ENCODE data around the gene NLRC5.

The NLRC5 gene

DNA sequence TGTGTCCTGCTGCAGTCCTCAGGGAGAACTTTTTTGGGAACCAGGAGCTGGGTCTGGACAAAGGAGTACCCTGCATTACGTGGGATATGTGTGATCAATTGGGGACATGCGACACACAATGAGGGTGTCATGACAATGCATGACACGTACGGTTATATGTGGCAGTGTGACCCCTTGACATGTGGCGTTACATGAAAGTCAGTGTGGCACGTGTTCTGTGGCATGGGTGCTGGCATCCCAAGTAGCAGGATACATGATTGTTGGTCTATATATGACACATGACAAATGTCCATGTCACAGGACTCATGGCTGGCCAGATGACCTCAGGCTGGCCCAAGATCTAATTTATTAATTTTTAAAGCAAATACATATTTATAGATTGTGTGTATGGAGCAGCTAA, 93.3 kb downstream of the NLRC5 start:
- H3K23ac ChIP-seq (ENCODE audit: low read depth, low read length, poor library complexity): no peak overlapping the region
- WGBS, 2 donors (ENCODE audit: extremely low coverage in 2 of 2, insufficient read length in 2 of 2, insufficient replicate concordance in 1 of 2): no CpG with 5 or more reads among the region's 6 CpGs
- H4K91ac ChIP-seq (ENCODE audit: low read depth, low read length, poor library complexity): no peak overlapping the region
- H3K18ac ChIP-seq (ENCODE audit: low read length): no peak overlapping the region
- H3K9ac ChIP-seq (ENCODE audit: low read depth, low read length, poor library complexity): no peak overlapping the region
- no peak overlapping the region for H2BK15ac ChIP-seq (ENCODE audit: low read length)
- H3K36me3 ChIP-seq (replicated peaks in 1 of 2; ENCODE audit: control insufficient read depth in 2 of 2, insufficient read depth in 2 of 2, low read length in 2 of 2): no peaks in the 10 kb centered on the region
- H4K8ac ChIP-seq (ENCODE audit: low read depth, low read length): no peak overlapping the region
- H2BK5ac ChIP-seq (ENCODE audit: low read length): no peak overlapping the region
- H2BK120ac ChIP-seq (ENCODE audit: low read depth, low read length): no peak overlapping the region
- H2AFZ ChIP-seq (ENCODE audit: low read length): no peak overlapping the region
- no peak overlapping the region for H2AK5ac ChIP-seq (ENCODE audit: low read depth, low read length)
- H3K14ac ChIP-seq (ENCODE audit: low read length): no peak overlapping the region
- DNase-seq (ENCODE audit: low spot score): no peak
- H3K27me3 ChIP-seq (ENCODE audit: control insufficient read depth in 3 of 3, insufficient read depth in 3 of 3, low read depth in 1 of 3, low read length in 3 of 3): peaks cover 0 to 35% (median 0%) of the 10 kb centered on the region in 3 experiments
- H2BK12ac ChIP-seq (ENCODE audit: low read length): no peak overlapping the region
- peaks cover 0 to 5% of the 10 kb centered on the region in 2 donors for H3K4me1 ChIP-seq (ENCODE audit: control insufficient read depth in 2 of 2, insufficient read depth in 1 of 2, low read depth in 1 of 2, low read length in 2 of 2)
- H3K27ac ChIP-seq (replicated peaks; ENCODE audit: low read length): no peak overlapping the region
- H3K79me1 ChIP-seq (ENCODE audit: low read depth, low read length): no peaks in the 10 kb centered on the region
- no peak overlapping the region for H3K4ac ChIP-seq (ENCODE audit: low read length)
- no peak overlapping the region for H3K4me2 ChIP-seq (ENCODE audit: insufficient read depth, low read length, poor library complexity, severe bottlenecking)
- no peaks in the 10 kb centered on the region for H3K9me3 ChIP-seq (replicated peaks in 1 of 2; ENCODE audit: control insufficient read depth in 2 of 2, insufficient read depth in 1 of 2, low read depth in 1 of 2, low read length in 2 of 2)
- no peak overlapping the region for H3K4me3 ChIP-seq (ENCODE audit: low read length in 2 of 2)

DNA sequence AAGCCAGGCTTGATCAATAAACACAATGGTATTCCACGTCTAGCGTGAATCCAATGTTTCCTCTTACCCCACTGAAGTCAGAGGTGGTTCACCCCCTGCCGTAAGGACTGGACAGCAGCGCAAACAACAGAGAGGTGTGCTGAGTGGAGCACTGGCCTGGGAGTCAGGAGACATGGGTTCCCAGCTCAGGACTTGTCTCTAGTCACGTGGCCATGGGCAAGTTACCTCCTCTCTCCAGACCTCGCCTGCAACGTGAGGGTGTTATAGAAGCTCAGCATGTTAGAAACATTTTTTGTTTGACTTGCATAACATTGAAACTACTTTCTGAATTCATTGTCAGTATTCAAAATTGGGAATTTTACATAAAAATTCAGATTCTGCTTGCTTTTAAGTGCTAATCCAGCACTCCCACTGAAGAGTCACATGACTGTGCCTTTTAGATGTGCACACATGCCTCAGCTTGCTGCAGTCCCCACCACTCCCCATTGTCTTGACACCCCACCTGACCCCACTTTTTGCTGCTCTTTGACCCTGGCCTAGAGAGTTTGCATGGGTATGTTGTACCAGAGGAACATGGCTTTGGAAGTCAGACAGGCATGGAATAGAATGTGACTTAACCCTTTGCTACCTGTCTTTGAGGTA, 94.2 kb downstream of the NLRC5 start:
- H3K14ac ChIP-seq (ENCODE audit: low read length): no peak overlapping the region

DNA sequence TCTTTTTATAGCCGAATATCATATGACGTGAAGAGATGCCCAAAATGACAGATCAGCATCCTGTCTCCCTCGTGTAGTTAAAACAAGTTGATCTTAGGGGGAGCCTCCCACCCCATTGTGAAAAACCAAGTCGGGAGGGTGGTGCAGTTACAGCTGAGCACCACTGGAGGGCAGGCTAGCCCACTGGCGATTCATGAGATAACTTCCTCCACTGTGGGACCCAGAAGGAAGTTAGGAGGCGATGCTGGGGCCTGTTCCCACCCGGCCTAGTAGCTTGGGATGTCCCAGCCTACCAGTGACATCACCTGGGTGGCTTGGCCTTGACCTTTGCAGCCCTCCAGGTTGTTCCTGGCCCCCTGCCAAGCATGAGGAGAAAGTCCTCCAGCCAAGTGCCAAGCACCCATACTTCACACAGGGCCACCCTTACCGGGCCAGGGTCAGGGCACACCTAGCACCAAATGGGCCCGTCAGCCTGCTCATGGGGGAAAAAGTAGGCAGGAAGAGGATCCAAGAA, 95.0 kb downstream of the NLRC5 start:
- Histone ChIP-seq H2AFZ (ENCODE audit: low read length) (peak overlapping the region; percentile 77), H2AK5ac (ENCODE audit: low read depth, low read length) (peak overlapping the region; percentile 34), H4K91ac (ENCODE audit: low read depth, low read length, poor library complexity) (no peak overlapping the region), H2BK12ac (ENCODE audit: low read length) (no peak overlapping the region), H3K27ac (replicated peaks; ENCODE audit: low read length) (no peak overlapping the region), H2BK120ac (ENCODE audit: low read depth, low read length) (no peak overlapping the region), H2BK15ac (ENCODE audit: low read length) (peak overlapping the region; percentile 64), H3K9ac (ENCODE audit: low read depth, low read length, poor library complexity) (no peak overlapping the region), H3K4me1 (ENCODE audit: control insufficient read depth in 2 of 2, insufficient read depth in 1 of 2, low read depth in 1 of 2, low read length in 2 of 2) (peaks cover 0 to 5% of the 10 kb centered on the region in 2 donors), H4K8ac (ENCODE audit: low read depth, low read length) (no peak overlapping the region), H3K23ac (ENCODE audit: low read depth, low read length, poor library complexity) (no peak overlapping the region), H2BK5ac (ENCODE audit: low read length) (no peak overlapping the region), H3K36me3 (replicated peaks in 1 of 2; ENCODE audit: control insufficient read depth in 2 of 2, insufficient read depth in 2 of 2, low read length in 2 of 2) (no peaks in the 10 kb centered on the region), H3K14ac (ENCODE audit: low read length) (no peak overlapping the region), H3K9me3 (replicated peaks in 1 of 2; ENCODE audit: control insufficient read depth in 2 of 2, insufficient read depth in 1 of 2, low read depth in 1 of 2, low read length in 2 of 2) (no peaks in the 10 kb centered on the region), H3K27me3 (ENCODE audit: control insufficient read depth in 3 of 3, insufficient read depth in 3 of 3, low read depth in 1 of 3, low read length in 3 of 3) (peaks cover 0 to 22% (median 0%) of the 10 kb centered on the region in 3 experiments), H3K4me3 (ENCODE audit: low read length in 2 of 2) (no peak overlapping the region), H3K18ac (ENCODE audit: low read length) (peak overlapping the region; percentile 39), H3K4me2 (ENCODE audit: insufficient read depth, low read length, poor library complexity, severe bottlenecking) (peak overlapping the region; percentile 26), H3K79me1 (ENCODE audit: low read depth, low read length) (no peaks in the 10 kb centered on the region), H3K4ac (ENCODE audit: low read length) (no peak overlapping the region)
- no CpG with 5 or more reads among the region's 9 CpGs for WGBS, 2 donors (ENCODE audit: extremely low coverage in 2 of 2, insufficient read length in 2 of 2, insufficient replicate concordance in 1 of 2)
- DNase-seq (ENCODE audit: low spot score): peak; percentile 76

More for the DNA sequence above, 94.2 kb downstream of the NLRC5 start:
- Histone ChIP-seq H3K4me2 (ENCODE audit: insufficient read depth, low read length, poor library complexity, severe bottlenecking) (peak overlapping the region; percentile 26), H3K4me1 (ENCODE audit: control insufficient read depth in 2 of 2, insufficient read depth in 1 of 2, low read depth in 1 of 2, low read length in 2 of 2) (peaks cover 0 to 5% of the 10 kb centered on the region in 2 donors), H3K9ac (ENCODE audit: low read depth, low read length, poor library complexity) (peak overlapping the region; percentile 2), H2BK120ac (ENCODE audit: low read depth, low read length) (no peak overlapping the region), H4K8ac (ENCODE audit: low read depth, low read length) (no peak overlapping the region), H3K79me1 (ENCODE audit: low read depth, low read length) (no peaks in the 10 kb centered on the region), H2BK12ac (ENCODE audit: low read length) (no peak overlapping the region), H2AK5ac (ENCODE audit: low read depth, low read length) (peak overlapping the region; percentile 76), H3K18ac (ENCODE audit: low read length) (peak overlapping the region; percentile 72), H3K4ac (ENCODE audit: low read length) (no peak overlapping the region), H3K23ac (ENCODE audit: low read depth, low read length, poor library complexity) (no peak overlapping the region), H3K27ac (replicated peaks; ENCODE audit: low read length) (no peak overlapping the region), H2AFZ (ENCODE audit: low read length) (peak overlapping the region; percentile 77), H4K91ac (ENCODE audit: low read depth, low read length, poor library complexity) (no peak overlapping the region), H2BK5ac (ENCODE audit: low read length) (peak overlapping the region; percentile 47), H3K9me3 (replicated peaks in 1 of 2; ENCODE audit: control insufficient read depth in 2 of 2, insufficient read depth in 1 of 2, low read depth in 1 of 2, low read length in 2 of 2) (no peaks in the 10 kb centered on the region), H3K4me3 (ENCODE audit: low read length in 2 of 2) (no peak overlapping the region), H3K36me3 (replicated peaks in 1 of 2; ENCODE audit: control insufficient read depth in 2 of 2, insufficient read depth in 2 of 2, low read length in 2 of 2) (no peaks in the 10 kb centered on the region), H3K27me3 (ENCODE audit: control insufficient read depth in 3 of 3, insufficient read depth in 3 of 3, low read depth in 1 of 3, low read length in 3 of 3) (peaks cover 0 to 29% (median 0%) of the 10 kb centered on the region in 3 experiments), H2BK15ac (ENCODE audit: low read length) (no peak overlapping the region)
- no peak for DNase-seq (ENCODE audit: low spot score)
- no CpG with 5 or more reads among the region's 7 CpGs for WGBS, 2 donors (ENCODE audit: extremely low coverage in 2 of 2, insufficient read length in 2 of 2, insufficient replicate concordance in 1 of 2)

DNA sequence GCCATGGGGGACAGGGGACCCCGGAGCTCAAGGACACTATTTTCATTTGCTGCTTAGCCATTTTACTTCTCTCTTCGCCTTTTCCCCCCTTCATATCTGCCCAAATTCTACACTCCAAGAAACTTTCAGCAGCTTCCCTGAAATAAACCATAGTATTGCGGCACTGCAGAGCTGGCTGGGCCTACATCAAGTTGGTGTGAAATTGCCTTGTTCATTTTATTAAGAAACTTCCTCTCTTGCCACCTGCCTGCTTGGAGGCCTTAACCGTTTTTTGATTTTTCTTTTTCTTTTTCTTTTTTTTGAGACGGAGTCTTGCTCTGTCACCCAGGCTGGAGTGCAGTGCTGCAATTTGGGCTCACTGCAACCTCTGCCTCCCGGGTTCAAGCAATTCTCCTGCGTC, 95.6 kb downstream of the NLRC5 start:
- Histone ChIP-seq H3K14ac (ENCODE audit: low read length) (no peak overlapping the region), H3K36me3 (replicated peaks in 1 of 2; ENCODE audit: control insufficient read depth in 2 of 2, insufficient read depth in 2 of 2, low read length in 2 of 2) (no peaks in the 10 kb centered on the region), H2BK120ac (ENCODE audit: low read depth, low read length) (no peak overlapping the region), H2BK12ac (ENCODE audit: low read length) (no peak overlapping the region), H2BK5ac (ENCODE audit: low read length) (no peak overlapping the region), H4K8ac (ENCODE audit: low read depth, low read length) (no peak overlapping the region), H2BK15ac (ENCODE audit: low read length) (no peak overlapping the region), H3K4me3 (ENCODE audit: low read length in 2 of 2) (no peak overlapping the region), H3K4me1 (ENCODE audit: control insufficient read depth in 2 of 2, insufficient read depth in 1 of 2, low read depth in 1 of 2, low read length in 2 of 2) (peaks cover 0 to 5% of the 10 kb centered on the region in 2 donors), H3K9ac (ENCODE audit: low read depth, low read length, poor library complexity) (no peak overlapping the region), H3K23ac (ENCODE audit: low read depth, low read length, poor library complexity) (no peak overlapping the region), H4K91ac (ENCODE audit: low read depth, low read length, poor library complexity) (no peak overlapping the region), H3K4ac (ENCODE audit: low read length) (no peak overlapping the region), H3K18ac (ENCODE audit: low read length) (no peak overlapping the region), H3K9me3 (replicated peaks in 1 of 2; ENCODE audit: control insufficient read depth in 2 of 2, insufficient read depth in 1 of 2, low read depth in 1 of 2, low read length in 2 of 2) (no peaks in the 10 kb centered on the region), H3K79me1 (ENCODE audit: low read depth, low read length) (no peaks in the 10 kb centered on the region), H3K27ac (replicated peaks; ENCODE audit: low read length) (no peak overlapping the region), H3K4me2 (ENCODE audit: insufficient read depth, low read length, poor library complexity, severe bottlenecking) (no peak overlapping the region), H2AK5ac (ENCODE audit: low read depth, low read length) (no peak overlapping the region), H3K27me3 (ENCODE audit: control insufficient read depth in 3 of 3, insufficient read depth in 3 of 3, low read depth in 1 of 3, low read length in 3 of 3) (peaks cover 0 to 15% (median 0%) of the 10 kb centered on the region in 3 experiments), H2AFZ (ENCODE audit: low read length) (peak overlapping the region; percentile 77)
- no peak for DNase-seq (ENCODE audit: low spot score)
- WGBS, 2 donors (ENCODE audit: extremely low coverage in 2 of 2, insufficient read length in 2 of 2, insufficient replicate concordance in 1 of 2): no CpG with 5 or more reads among the region's 7 CpGs
